GM21717 (cell line): Measurements from ENCODE around the gene PWWP2A.
"Not testable (repeated sequence)": the region's sequence is repeated elsewhere in the genome, so short reads cannot be mapped to it uniquely, and the experiment has no call there.

Source experiments
- ATAC-seq: cut with Tn5 transposase; IDR thresholded peaks from one replicate; pipeline ENCODE4 v1.9.1; 2021; ENCODE audit warnings: mild to moderate bottlenecking, moderate library complexity; ENCODE audit not compliant: unreplicated experiment

PWWP2A gene

DNA sequence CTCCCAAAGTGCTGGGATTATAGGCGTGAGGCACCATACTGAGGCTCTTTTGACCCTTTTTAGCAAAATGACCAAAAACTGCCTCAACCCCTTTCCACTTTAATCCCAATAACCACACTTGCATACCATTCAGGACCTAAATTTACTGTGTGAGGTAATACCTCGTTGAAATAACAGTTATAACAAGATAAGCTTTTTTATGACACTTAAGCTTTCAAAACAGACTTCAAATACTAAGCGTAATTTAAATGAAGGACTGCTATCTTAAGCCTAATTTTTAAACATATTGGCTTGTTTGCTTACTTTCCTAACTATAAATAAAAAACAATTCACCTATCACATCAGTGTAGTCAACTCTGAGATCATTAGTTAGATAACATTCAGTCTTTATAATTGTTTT is 37.8 kb downstream of the PWWP2A start:
- ATAC-seq, result no peak

DNA sequence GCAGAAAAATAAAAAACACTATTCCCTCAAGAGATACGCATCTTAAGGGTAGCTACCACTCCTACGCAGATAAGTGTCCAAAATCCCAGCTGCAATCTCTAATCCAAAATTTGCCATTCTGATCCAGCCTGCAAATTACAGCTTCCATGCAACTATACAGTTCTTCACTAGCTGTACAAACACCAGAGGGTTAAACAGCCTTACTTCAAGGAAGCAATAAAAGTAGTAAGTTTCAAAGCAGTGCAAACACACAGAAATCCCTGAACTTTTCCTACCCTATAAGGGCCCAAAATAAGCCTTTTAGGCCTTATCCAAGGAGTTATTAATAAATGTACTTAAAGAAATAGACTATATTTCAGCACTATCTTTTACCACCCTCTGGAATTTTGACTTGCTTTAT is 39.5 kb downstream of the PWWP2A start:
- ATAC-seq, result no peak

DNA sequence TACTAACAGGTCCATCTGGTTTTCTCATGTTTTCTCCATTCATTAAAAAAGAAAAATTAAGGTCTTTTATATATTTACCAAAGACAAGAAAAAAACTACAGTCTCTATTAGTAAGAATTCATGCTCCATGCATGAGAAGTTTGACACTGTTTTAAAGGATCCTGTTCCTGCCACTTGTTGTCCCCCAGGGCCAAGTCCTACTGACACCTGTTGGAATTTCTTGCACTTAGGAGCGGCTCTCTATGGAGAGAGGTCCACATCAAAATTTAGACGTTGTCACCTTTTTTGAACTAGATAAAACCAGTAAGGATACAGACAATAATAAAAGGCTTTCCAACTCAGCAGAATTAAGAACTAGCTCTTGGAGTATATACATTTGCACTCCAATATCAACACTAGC is 42.3 kb downstream of the PWWP2A start:
- ATAC-seq, result no peak

DNA sequence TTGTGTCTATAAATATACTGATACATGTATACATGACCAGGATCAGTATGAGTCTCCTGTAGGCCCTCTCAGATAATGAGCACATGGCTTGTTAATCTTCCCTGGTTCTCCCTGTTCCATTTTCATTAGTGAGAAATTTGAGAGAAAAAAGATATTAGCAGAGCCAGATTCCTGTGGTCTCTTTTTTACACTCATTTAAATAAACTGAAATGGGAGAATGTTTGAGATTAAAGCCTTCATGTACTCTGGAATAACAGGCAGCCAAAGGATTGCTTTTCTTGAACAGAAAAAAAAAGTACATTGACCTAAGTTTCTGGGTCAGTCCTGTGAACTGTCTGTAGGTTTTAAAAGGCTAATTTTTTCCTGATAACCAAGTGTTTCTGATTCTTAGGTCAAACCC is 44.2 kb downstream of the PWWP2A start:
- no peak for ATAC-seq

DNA sequence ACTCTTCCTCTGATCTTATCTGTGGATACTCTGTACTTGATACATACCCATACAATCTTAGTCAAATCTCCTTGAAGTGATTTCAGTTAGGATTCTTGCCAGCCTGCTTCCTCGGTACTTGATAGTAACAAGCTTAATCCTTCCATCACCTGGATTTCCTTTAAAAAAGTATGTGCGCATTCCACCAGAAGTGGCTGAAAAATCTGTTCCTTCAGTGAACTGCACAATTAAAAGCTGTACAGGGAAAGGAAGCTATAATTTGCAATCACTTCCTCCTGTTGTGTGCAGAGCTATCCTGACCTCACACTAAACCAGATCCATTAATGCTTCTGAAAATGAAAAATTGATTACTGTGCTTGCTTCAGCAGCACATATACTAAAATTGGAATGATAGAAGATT is 47.3 kb downstream of the PWWP2A start:
- ATAC-seq, result no peak

DNA sequence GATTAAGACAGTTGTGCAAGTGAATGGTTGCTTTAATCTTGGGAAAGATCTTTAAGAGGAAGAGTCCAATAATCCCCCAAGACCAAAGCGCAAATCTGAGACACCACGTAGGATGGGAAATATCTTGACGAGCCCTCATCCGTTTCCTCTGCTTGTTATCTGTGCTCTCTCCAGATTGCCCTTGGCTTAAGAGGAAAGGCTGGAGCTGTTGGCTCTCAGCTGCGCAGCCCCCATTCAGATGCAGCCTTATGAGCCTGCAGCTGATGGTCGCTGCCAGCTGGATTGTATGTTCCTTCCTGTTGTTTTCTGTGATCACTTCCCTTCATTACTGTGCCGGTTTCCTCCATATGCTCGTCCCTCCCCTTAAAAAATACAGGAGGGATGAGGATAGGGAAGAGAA is 47.7 kb downstream of the PWWP2A start:
- no peak for ATAC-seq

DNA sequence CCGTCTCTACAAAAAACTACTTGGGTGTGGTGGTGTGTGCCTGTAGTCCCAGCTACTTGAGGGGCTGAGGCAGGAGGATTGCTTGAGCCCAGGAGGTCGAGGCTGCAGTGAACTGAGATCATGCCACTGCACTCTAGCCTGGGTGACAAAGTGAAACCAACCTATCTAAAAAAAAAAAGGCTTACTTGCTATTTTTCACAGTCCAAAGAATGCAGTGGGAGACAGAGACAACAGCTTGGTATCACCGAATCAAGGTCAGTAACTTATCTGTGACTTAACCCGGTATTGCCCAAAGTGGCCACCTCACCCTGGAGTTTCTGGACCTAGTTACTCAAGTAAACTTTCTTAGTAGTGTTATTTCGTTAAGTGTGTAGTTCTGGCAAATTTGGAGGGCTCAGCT is 50.1 kb downstream of the PWWP2A start:
- ATAC-seq, result not testable (repeated sequence)

DNA sequence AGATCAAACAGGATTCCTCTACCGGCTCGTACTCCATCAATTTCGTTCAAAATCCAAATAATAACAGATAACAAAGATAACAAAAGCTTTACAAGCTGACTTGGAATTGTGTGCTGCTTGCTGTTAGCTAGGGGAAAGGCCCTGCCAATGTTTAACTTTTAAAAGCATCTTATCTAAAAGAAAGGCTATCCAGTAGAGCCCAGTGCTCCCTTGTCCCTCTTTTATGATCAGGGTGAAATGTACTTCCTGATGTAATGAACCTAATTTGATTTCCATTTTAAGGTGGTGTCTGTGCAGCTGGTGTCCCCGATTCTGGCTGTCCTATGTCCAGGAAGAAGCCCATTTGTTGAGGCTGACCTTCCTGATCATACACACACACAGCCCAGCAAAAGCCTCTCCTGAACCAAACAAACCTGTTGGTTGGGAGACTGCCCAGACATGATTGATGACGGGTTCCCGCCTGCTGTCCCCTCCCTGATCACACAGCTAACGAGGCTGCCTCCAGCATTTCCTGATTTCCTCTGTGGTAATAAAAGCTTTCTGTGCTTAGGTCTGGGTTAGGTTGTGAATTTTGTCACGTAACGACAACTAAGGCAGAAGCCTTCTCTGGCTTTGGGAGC is 54.1 kb downstream of the PWWP2A start:
- no peak for ATAC-seq

DNA sequence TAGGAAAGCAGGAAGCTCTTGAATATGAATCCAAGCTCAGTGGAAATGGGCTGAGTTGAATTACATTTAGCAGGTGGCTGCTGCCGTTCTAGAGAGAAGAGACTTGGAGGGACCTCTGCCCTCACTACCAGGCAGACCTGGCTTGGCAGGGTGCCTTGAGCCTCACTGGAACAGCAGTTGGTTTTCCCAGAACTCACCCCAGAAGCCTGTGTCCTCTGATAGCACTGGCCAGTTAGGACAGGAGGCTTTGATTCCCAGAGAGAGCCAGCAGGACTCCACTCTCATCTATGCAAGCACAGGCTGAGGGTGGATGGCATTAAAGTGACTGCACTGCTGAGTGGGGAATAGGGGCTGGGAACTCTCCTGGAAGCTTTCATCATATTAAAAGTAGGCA is 54.8 kb downstream of the PWWP2A start:
- no peak for ATAC-seq

DNA sequence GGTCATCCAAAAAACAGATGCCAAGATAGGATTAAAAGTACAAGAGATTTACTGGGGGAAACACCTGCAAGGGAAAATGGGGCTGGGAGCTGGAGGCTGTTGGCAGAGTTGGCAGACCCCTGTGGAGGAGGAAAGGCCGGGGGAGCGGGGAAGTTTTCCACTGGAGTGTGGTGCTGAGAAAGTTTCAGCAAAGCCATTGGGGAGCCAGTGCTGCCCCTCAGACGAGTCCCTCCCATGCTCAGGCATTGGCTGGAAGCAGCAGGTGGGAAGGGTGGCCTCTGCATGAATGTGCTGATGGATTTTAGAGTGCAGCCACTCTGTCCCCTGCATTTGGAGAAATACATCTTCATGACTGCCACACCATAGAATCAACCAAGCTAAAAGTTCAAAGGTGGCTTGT is 57.5 kb downstream of the PWWP2A start:
- no peak for ATAC-seq

DNA sequence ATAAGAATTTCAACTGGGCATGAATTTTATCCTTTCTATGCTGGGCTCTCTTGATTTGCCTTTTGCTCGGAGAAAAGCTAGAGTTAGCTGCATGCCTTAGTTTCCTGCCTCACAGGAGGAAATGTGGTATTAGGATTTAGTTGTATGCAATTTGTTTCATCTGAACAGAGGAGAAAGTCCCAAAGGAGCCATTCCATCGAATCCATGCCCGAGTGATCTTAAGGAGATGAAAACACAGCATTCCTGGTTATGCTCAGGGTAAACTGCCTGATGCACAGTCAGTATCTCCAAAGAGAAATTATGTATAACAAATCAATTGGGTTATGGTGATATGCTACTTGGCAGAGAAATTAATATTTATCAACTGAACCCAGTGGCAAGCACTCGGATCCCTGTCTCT is 59.2 kb downstream of the PWWP2A start:
- ATAC-seq, result no peak

DNA sequence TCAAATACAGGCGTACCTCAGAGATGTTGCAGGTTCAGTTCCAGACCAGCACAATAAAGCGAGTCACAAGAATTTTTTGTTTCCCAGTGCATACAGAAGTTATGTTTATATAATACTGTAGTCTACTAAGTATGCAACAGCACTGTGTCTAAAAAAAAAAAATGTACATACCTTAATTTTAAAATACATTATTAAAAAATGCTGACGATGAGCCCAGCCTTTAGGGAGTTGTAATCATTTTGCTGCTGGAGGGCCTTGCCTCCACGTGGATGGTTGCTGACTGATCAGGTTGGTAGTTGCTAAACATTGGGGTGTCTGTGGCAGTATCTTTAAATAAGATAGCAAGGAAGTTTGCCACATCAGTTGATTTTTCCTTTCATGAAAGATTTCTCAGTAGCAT is 62.0 kb downstream of the PWWP2A start:
- no peak for ATAC-seq

DNA sequence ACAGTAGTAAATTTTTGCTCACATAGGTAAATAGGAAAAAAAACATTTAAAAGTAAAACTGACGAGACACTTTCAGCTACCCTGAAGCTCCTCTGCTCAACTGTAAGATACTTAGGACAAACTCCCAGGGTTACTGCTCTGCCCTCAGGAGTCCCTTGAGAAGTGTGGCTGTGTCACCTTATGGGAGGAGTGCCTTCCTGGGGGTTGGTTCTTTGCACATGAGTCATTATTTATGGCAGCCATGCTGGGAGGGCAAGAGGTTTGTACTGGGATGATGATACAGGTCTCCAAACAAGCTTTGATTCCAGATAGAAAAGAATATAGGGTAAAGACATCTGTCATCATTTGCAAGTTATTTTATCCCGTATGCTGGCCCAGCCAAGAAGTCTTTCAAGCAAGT is 64.4 kb downstream of the PWWP2A start:
- ATAC-seq, result no peak

DNA sequence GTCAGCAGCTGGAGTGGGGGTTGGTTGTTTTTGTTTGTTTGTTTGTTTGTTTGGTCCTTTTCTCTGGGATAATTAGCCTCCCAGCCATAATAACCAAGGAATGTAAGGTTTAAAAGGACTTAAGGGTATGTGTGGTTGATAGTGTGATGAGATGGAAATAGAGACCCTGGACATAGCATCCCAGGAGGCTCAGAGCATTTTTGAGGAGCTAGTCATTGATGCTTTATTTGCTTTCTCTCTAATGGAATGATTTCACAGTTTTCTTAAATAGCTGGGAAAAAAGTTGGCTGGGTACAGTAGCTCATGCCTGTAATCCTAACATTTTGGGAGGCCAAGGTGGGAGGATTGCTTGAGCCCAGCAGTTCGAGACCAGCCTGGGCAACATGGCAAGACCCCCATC is 65.2 kb downstream of the PWWP2A start:
- no peak for ATAC-seq

DNA sequence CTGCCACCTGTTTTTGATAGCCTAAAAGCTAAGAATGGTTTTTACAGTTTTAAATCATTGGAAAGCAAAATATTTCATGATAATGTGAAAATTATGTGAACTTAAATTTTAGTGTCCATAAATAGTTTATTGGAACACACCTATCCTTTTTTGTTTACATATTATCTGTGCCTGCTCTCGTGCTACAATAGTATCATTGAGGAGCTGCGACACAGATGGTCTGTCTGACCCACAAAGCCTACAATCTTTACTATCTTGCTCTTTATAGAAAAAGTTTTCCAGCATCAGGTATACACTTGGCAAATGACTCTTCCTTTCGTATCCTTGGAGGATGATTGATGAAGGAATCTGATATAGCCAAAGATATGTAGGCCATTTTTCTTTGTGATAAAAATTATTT is 70.2 kb downstream of the PWWP2A start:
- no peak for ATAC-seq

DNA sequence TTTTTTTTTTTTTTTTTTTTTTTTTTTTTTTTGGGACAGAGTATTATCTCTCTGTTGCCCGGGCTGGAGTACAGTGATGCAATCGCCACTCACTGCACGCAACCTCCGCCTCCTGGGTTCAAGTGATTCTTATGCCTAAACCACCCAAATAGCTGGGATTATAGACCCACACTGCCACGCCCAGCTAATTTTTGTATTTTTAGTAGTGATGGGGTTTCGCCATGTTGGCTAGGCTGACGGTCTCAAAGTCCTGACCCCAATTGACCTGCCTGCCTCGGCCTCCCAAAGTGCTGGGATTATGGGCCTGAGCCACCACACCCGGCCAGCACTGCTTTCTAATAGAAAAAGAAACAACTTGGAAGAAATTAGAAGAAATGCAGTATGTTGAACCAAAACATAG is 71.1 kb downstream of the PWWP2A start:
- ATAC-seq, result no peak

DNA sequence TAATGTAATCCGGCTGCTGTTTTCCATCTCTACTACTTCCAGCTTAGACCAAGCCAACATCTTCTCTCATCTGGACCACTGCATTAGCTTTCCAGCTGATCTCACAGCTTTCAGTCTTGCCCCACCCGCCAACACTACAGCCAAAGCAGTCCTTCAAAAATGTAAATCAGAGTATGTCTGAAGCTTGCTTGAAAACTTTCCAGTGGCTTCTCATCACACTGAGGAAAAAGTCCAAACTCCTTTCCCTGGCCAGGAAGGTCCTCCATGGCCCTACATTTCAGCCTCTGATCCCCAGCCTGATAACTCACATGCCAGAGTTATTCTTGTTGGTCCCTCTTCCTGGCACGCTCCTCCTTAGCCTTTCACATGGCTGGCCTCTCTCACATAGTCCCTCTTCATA is 71.8 kb downstream of the PWWP2A start:
- ATAC-seq, result no peak

DNA sequence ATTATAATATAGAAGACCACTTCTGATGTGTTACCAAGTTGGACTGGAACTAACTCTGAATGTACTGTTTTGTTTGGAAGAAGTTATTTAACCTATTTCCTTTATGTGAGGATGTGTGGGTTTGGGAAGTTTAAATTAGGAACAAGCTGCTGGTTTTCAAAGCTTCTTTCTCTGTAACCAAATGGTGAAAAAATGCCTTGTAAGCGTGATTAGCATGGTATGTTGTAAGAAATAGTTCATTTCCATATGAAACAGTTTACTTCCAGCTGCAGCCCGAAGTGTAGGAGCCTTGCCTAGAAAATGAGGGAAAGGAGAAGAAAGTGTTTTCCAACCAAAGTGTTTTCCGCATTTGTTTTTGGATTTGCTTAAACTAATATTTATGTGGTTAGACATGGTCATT is 74.3 kb downstream of the PWWP2A start:
- no peak for ATAC-seq

DNA sequence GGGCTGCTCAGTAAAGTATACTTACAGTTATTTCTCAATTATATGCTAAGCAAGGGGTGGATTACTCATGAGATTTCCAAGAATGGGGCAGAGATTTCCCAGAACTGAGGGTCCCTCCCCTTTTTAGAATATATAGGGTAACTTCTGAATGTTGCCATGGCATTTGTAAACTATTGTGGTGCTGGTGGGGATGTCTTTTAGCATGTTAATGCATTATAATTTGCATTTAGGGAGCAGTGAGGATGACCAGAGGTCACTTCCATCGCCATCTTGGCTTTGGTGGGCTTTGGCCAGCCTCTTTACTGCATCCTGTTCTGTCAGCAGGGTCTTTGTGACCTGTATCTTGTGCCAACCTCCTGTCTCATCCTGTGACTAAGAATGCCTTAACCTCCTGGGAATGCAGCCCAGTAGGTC is 74.9 kb downstream of the PWWP2A start:
- no peak for ATAC-seq

DNA sequence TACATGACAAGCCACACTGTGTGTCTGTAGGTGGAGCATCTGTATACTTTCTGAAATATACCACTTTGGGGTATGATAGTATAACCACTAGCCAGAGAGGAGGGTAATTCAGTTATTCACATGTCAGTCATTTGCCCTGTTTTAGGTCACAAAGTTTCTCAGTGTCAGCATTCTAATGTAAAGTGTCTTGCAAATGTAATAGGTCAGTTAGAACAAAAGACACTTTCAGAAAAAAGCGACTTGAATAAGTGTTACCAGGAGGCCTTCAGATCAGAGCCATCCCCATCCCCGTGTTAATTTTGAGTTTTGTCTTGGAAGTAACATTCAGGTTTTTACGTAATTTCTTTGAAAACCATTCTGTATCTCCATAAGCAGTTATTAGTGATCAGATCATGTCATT is 76.6 kb downstream of the PWWP2A start:
- no peak for ATAC-seq
